Transverse colon (tissue), 4 donors: Measurements from ENCODE around the gene TBR1.

ENCODE experiments used
- POLR2AphosphoS5 ChIP-seq, 3 donors: sonication (generic); formaldehyde crosslinking; IDR thresholded peaks; one replicate each; pipeline ENCODE4 v1.6.1; 2016; ENCODE audit warnings: antibody characterized with exemption in 3 of 3
- TF ChIP-seq, protein P1 (sequence below), 5 experiments: fragments of 200-600 bp in 3 of 5; fragments of 450-650 bp in 2 of 5; sonication (generic) in 3 of 5; IDR thresholded peaks; 1 replicate in 2 of 5; 2 replicates in 3 of 5; pipeline ENCODE4 v1.5.1; 2016 to 2017; ENCODE audit warnings: antibody characterized with exemption in 5 of 5, inconsistent platforms in 3 of 5, mild to moderate bottlenecking in 2 of 5, moderate library complexity in 1 of 5

DNA sequence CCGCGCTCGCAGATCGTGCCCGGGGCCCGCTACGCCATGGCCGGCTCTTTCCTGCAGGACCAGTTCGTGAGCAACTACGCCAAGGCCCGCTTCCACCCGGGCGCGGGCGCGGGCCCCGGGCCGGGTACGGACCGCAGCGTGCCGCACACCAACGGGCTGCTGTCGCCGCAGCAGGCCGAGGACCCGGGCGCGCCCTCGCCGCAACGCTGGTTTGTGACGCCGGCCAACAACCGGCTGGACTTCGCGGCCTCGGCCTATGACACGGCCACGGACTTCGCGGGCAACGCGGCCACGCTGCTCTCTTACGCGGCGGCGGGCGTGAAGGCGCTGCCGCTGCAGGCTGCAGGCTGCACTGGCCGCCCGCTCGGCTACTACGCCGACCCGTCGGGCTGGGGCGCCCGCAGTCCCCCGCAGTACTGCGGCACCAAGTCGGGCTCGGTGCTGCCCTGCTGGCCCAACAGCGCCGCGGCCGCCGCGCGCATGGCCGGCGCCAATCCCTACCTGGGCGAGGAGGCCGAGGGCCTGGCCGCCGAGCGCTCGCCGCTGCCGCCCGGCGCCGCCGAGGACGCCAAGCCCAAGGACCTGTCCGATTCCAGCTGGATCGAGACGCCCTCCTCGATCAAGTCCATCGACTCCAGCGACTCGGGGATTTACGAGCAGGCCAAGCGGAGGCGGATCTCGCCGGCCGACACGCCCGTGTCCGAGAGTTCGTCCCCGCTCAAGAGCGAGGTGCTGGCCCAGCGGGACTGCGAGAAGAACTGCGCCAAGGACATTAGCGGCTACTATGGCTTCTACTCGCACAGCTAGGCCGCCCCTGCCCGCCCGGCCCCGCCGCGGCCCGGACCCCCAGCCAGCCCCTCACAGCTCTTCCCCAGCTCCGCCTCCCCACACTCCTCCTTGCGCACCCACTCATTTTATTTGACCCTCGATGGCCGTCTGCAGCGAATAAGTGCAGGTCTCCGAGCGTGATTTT is 7.6 kb downstream of the TBR1 start:
- TF ChIP-seq, protein P1, sequence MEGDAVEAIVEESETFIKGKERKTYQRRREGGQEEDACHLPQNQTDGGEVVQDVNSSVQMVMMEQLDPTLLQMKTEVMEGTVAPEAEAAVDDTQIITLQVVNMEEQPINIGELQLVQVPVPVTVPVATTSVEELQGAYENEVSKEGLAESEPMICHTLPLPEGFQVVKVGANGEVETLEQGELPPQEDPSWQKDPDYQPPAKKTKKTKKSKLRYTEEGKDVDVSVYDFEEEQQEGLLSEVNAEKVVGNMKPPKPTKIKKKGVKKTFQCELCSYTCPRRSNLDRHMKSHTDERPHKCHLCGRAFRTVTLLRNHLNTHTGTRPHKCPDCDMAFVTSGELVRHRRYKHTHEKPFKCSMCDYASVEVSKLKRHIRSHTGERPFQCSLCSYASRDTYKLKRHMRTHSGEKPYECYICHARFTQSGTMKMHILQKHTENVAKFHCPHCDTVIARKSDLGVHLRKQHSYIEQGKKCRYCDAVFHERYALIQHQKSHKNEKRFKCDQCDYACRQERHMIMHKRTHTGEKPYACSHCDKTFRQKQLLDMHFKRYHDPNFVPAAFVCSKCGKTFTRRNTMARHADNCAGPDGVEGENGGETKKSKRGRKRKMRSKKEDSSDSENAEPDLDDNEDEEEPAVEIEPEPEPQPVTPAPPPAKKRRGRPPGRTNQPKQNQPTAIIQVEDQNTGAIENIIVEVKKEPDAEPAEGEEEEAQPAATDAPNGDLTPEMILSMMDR (IDR thresholded peaks at IDR 0.05) = no peak
- TF ChIP-seq POLR2AphosphoS5 (IDR thresholded peaks at IDR 0.05) = no peak
